ENCODE measurements around the gene NLGN2. TPM values are rescaled to one million over a fixed set of nuclear protein-coding genes. Genes with fewer than 3 reads are reported as not detected.

Gene NLGN2
- total and polyA plus RNA-seq, 4 donors: 21.5 to 210 (median 111) TPM

- 95% methylated on average over 11 of the region's 11 CpGs for WGBS (ENCODE audit: insufficient coverage)
- Histone ChIP-seq H3K9me3 (ENCODE audit: control insufficient read depth, insufficient read depth, low read length) (no peaks in the 10 kb centered on the region), H3K27ac (ENCODE audit: low read depth, low read length) (no peak overlapping the region), H3K36me3 (ENCODE audit: control insufficient read depth, insufficient read depth, low read length) (no peaks in the 10 kb centered on the region), H3K4me3 (ENCODE audit: low read depth, low read length) (no peak overlapping the region), H3K27me3 (ENCODE audit: control insufficient read depth, insufficient read depth, low read length) (peaks cover 18% of the 10 kb centered on the region), H3K4me1 (ENCODE audit: control insufficient read depth, insufficient read depth, low read length) (peaks cover 25% of the 10 kb centered on the region)
- no peak for DNase-seq (ENCODE audit: low read depth in 4 of 6, low spot score in 6 of 6)
Observed at GRCh38 chr17:7432296-7432695, 24.7 kb downstream of the NLGN2 start.

- peaks cover 55% of the 10 kb centered on the region for H3K4me1 ChIP-seq (ENCODE audit: control insufficient read depth, insufficient read depth, low read length)
- 4% methylated on average over 49 of the region's 49 CpGs for WGBS (ENCODE audit: insufficient coverage)
- H3K4me3 ChIP-seq (ENCODE audit: low read depth, low read length): peak overlapping the region; percentile 47
- H3K27ac ChIP-seq (ENCODE audit: low read depth, low read length): peak overlapping the region; percentile 33
- H3K27me3 ChIP-seq (ENCODE audit: control insufficient read depth, insufficient read depth, low read length): peaks cover 34% of the 10 kb centered on the region
- no peak for DNase-seq (ENCODE audit: low read depth in 4 of 6, low spot score in 6 of 6)
- H3K9me3 ChIP-seq (ENCODE audit: control insufficient read depth, insufficient read depth, low read length): no peaks in the 10 kb centered on the region
- H3K36me3 ChIP-seq (ENCODE audit: control insufficient read depth, insufficient read depth, low read length): no peaks in the 10 kb centered on the region
Observed at GRCh38 chr17:7435676-7436555, 28.3 kb downstream of the NLGN2 start.

GRCh38 chr17:7436556-7437368 lies 29.1 kb downstream of the NLGN2 start:
- DNase-seq (ENCODE audit: low read depth in 4 of 6, low spot score in 6 of 6): peak in 2 of 6 donors; percentile 83 to 90
- 1% methylated on average over 92 of the region's 92 CpGs for WGBS (ENCODE audit: insufficient coverage)
- Histone ChIP-seq H3K4me1 (ENCODE audit: control insufficient read depth, insufficient read depth, low read length) (peaks cover 64% of the 10 kb centered on the region), H3K27me3 (ENCODE audit: control insufficient read depth, insufficient read depth, low read length) (peaks cover 34% of the 10 kb centered on the region), H3K36me3 (ENCODE audit: control insufficient read depth, insufficient read depth, low read length) (no peaks in the 10 kb centered on the region), H3K4me3 (ENCODE audit: low read depth, low read length) (peak overlapping the region; percentile 55), H3K9me3 (ENCODE audit: control insufficient read depth, insufficient read depth, low read length) (no peaks in the 10 kb centered on the region), H3K27ac (ENCODE audit: low read depth, low read length) (peak overlapping the region; percentile 52)

- H3K36me3 ChIP-seq (ENCODE audit: control insufficient read depth, insufficient read depth, low read length): peaks cover under 1% of the 10 kb centered on the region
- DNase-seq (ENCODE audit: low read depth in 4 of 6, low spot score in 6 of 6): no peak
- peak overlapping the region; percentile 55 for H3K4me3 ChIP-seq (ENCODE audit: low read depth, low read length)
- WGBS (ENCODE audit: insufficient coverage): 8% methylated on average over 26 of the region's 31 CpGs
- peaks cover 65% of the 10 kb centered on the region for H3K4me1 ChIP-seq (ENCODE audit: control insufficient read depth, insufficient read depth, low read length)
- no peaks in the 10 kb centered on the region for H3K9me3 ChIP-seq (ENCODE audit: control insufficient read depth, insufficient read depth, low read length)
- peak overlapping the region; percentile 84 for H3K27ac ChIP-seq (ENCODE audit: low read depth, low read length)
- peaks cover 34% of the 10 kb centered on the region for H3K27me3 ChIP-seq (ENCODE audit: control insufficient read depth, insufficient read depth, low read length)
Observed at GRCh38 chr17:7437369-7437863, 29.8 kb downstream of the NLGN2 start.

GRCh38 chr17:7437950-7438614 lies 30.4 kb downstream of the NLGN2 start:
- Histone ChIP-seq H3K9me3 (ENCODE audit: control insufficient read depth, insufficient read depth, low read length) (no peaks in the 10 kb centered on the region), H3K36me3 (ENCODE audit: control insufficient read depth, insufficient read depth, low read length) (peaks cover 7% of the 10 kb centered on the region), H3K27ac (ENCODE audit: low read depth, low read length) (peak overlapping the region; percentile 84), H3K4me3 (ENCODE audit: low read depth, low read length) (peak overlapping the region; percentile 55), H3K4me1 (ENCODE audit: control insufficient read depth, insufficient read depth, low read length) (peaks cover 65% of the 10 kb centered on the region), H3K27me3 (ENCODE audit: control insufficient read depth, insufficient read depth, low read length) (peaks cover 36% of the 10 kb centered on the region)
- peak in 2 of 6 donors; percentile 84 to 87 for DNase-seq (ENCODE audit: low read depth in 4 of 6, low spot score in 6 of 6)
- 4% methylated on average over 47 of the region's 48 CpGs for WGBS (ENCODE audit: insufficient coverage)

GRCh38 chr17:7438656-7439460 lies 31.2 kb downstream of the NLGN2 start:
- no peak for DNase-seq (ENCODE audit: low read depth in 4 of 6, low spot score in 6 of 6)
- 24% methylated on average over 8 of the region's 11 CpGs for WGBS (ENCODE audit: insufficient coverage)
- H3K4me3 ChIP-seq (ENCODE audit: low read depth, low read length): peak overlapping the region; percentile 55
- H3K36me3 ChIP-seq (ENCODE audit: control insufficient read depth, insufficient read depth, low read length): peaks cover 9% of the 10 kb centered on the region
- H3K27ac ChIP-seq (ENCODE audit: low read depth, low read length): peak overlapping the region; percentile 84
- peaks cover 65% of the 10 kb centered on the region for H3K4me1 ChIP-seq (ENCODE audit: control insufficient read depth, insufficient read depth, low read length)
- H3K9me3 ChIP-seq (ENCODE audit: control insufficient read depth, insufficient read depth, low read length): no peaks in the 10 kb centered on the region
- H3K27me3 ChIP-seq (ENCODE audit: control insufficient read depth, insufficient read depth, low read length): peaks cover 36% of the 10 kb centered on the region

- peaks cover 9% of the 10 kb centered on the region for H3K36me3 ChIP-seq (ENCODE audit: control insufficient read depth, insufficient read depth, low read length)
- under 1% methylated on average over 47 of the region's 50 CpGs for WGBS (ENCODE audit: insufficient coverage)
- peak within 1 kb of the TSS; percentile 86 for H3K27ac ChIP-seq (ENCODE audit: low read depth, low read length)
- H3K4me3 ChIP-seq (ENCODE audit: low read depth, low read length): peak within 1 kb of the TSS; percentile 77
- H3K4me1 ChIP-seq (ENCODE audit: control insufficient read depth, insufficient read depth, low read length): peaks cover 65% of the 10 kb centered on the region
- peaks cover 34% of the 10 kb centered on the region for H3K27me3 ChIP-seq (ENCODE audit: control insufficient read depth, insufficient read depth, low read length)
- no peak for DNase-seq (ENCODE audit: low read depth in 4 of 6, low spot score in 6 of 6)
- H3K9me3 ChIP-seq (ENCODE audit: control insufficient read depth, insufficient read depth, low read length): no peaks in the 10 kb centered on the region
Observed at GRCh38 chr17:7439462-7440112, 31.9 kb downstream of the NLGN2 start, which contains the start of gene FGF11. FGF11 (plus strand) TSS chr17:7439512; CDS start chr17:7439621, 109 bp downstream.

GRCh38 chr17:7440113-7440833 lies 32.6 kb downstream of the NLGN2 start:
- DNase-seq (ENCODE audit: low read depth in 4 of 6, low spot score in 6 of 6): peak in 4 of 6 donors; percentile 78 to 95 (median 89)
- H3K4me3 ChIP-seq (ENCODE audit: low read depth, low read length): peak overlapping the region; percentile 77
- peaks cover 34% of the 10 kb centered on the region for H3K27me3 ChIP-seq (ENCODE audit: control insufficient read depth, insufficient read depth, low read length)
- H3K36me3 ChIP-seq (ENCODE audit: control insufficient read depth, insufficient read depth, low read length): peaks cover 9% of the 10 kb centered on the region
- H3K4me1 ChIP-seq (ENCODE audit: control insufficient read depth, insufficient read depth, low read length): peaks cover 67% of the 10 kb centered on the region
- peak overlapping the region; percentile 86 for H3K27ac ChIP-seq (ENCODE audit: low read depth, low read length)
- H3K9me3 ChIP-seq (ENCODE audit: control insufficient read depth, insufficient read depth, low read length): no peaks in the 10 kb centered on the region
- WGBS (ENCODE audit: insufficient coverage): under 1% methylated on average over 45 of the region's 46 CpGs

Measured in spinal cord (tissue), 10 donors.